Type B pancreatic cell (in vitro differentiated cells): ENCODE data around the gene MSRB2. TPM values are rescaled to one million over a fixed set of nuclear protein-coding genes. Genes with fewer than 3 reads are reported as not detected.

Experiments used
- DNase-seq: peaks from one replicate; pipeline ENCODE4 v3.0.0; 2021; ENCODE audit warnings: mixed read lengths; ENCODE audit not compliant: unreplicated experiment; ENCODE audit errors: extremely low spot score
- H3K27ac Mint-ChIP-seq: 2 replicates; pipeline ENCODE4 v1.8.0; 2021; ENCODE audit warnings: mild to moderate bottlenecking, mixed read lengths
- H3K27me3 Mint-ChIP-seq: 2 replicates; pipeline ENCODE4 v1.8.0; 2021; ENCODE audit warnings: mixed read lengths
- H3K36me3 Mint-ChIP-seq: 2 replicates; pipeline ENCODE4 v1.8.0; 2021; ENCODE audit warnings: mixed read lengths
- H3K4me1 Mint-ChIP-seq: one replicate; pipeline ENCODE4 v1.8.0; 2021; ENCODE audit warnings: mixed read lengths; ENCODE audit not compliant: unreplicated experiment
- H3K4me3 Mint-ChIP-seq: 2 replicates; pipeline ENCODE4 v1.8.0; 2021; ENCODE audit warnings: mild to moderate bottlenecking, mixed read lengths
- H3K9me3 Mint-ChIP-seq: 2 replicates; pipeline ENCODE4 v1.8.0; 2021; ENCODE audit warnings: mixed read lengths
- total RNA-seq: library from RNA; stranded (reverse); gene quantifications from 2 replicates; pipeline ENCODE4 v1.2.1, GENCODE V29; 2021; ENCODE audit warnings: low replicate concordance
- TF ChIP-seq, protein P1 (sequence below): fragments of 200-600 bp; sonication (generic); conservative IDR thresholded peaks from 2 replicates; pipeline ENCODE4 v1.5.0; 2021; ENCODE audit warnings: antibody characterized with exemption, mild to moderate bottlenecking

The MSRB2 gene
- total RNA-seq, 1 donor from 2014 or later, result 26.6 TPM

DNA sequence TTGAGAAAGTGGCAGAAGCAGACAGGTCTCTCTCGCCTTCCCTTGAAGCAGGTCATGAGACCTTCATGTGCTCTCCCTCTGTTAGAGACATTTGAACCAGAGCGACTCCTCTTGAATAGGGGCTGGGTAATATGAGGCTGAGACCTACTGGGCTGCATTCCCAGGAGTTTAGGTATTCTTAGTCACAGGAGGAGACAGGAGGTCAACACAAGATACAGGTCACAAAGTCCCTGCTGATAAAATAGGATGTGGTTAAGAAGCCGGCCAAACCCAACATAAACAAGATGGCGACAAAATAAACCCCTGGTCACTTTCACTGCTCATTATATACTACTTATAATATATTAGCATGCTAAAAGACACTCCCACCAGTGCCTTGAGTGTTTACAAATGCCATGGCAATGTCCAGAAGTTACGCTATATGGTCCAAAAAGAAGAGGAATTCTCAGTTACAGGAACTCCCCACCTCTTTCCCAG, 43.5 kb upstream of the MSRB2 start:
- Mint-ChIP-seq H3K4me3 (no peak overlapping the region), H3K36me3 (no peaks in the 10 kb centered on the region), H3K9me3 (no peaks in the 10 kb centered on the region), H3K4me1 (peaks cover 32% of the 10 kb centered on the region), H3K27ac (no peak overlapping the region), H3K27me3 (no peaks in the 10 kb centered on the region)
- TF ChIP-seq, protein P1, sequence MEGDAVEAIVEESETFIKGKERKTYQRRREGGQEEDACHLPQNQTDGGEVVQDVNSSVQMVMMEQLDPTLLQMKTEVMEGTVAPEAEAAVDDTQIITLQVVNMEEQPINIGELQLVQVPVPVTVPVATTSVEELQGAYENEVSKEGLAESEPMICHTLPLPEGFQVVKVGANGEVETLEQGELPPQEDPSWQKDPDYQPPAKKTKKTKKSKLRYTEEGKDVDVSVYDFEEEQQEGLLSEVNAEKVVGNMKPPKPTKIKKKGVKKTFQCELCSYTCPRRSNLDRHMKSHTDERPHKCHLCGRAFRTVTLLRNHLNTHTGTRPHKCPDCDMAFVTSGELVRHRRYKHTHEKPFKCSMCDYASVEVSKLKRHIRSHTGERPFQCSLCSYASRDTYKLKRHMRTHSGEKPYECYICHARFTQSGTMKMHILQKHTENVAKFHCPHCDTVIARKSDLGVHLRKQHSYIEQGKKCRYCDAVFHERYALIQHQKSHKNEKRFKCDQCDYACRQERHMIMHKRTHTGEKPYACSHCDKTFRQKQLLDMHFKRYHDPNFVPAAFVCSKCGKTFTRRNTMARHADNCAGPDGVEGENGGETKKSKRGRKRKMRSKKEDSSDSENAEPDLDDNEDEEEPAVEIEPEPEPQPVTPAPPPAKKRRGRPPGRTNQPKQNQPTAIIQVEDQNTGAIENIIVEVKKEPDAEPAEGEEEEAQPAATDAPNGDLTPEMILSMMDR, result no peak
- no peak for DNase-seq

DNA sequence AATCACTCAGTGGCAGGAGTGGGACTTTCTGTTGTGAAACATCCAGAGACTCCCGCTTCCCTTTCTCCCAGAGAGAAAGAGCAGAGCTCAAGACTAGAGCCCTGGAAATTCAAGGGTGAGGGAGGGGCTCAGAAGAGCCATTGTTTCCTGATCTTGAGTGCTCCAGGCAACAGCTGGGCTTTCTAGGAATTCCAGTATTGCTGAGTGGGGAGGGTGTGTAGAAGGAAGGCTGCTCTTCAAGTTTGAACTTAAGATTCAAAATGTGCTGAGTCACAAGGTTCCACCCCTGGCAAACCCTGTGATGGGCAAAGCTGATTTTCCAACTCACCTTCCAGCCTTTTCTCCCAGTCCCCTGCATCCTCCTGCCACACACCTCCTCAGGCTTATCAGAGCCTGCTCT, 42.3 kb upstream of the MSRB2 start:
- no peak for DNase-seq
- no peaks in the 10 kb centered on the region for H3K9me3 Mint-ChIP-seq
- H3K4me3 Mint-ChIP-seq, result peak overlapping the region; percentile 58
- H3K27me3 Mint-ChIP-seq, result no peaks in the 10 kb centered on the region
- peak overlapping the region; percentile 75 for H3K27ac Mint-ChIP-seq
- TF ChIP-seq, protein P1, result no peak
- peaks cover 27% of the 10 kb centered on the region for H3K4me1 Mint-ChIP-seq
- no peaks in the 10 kb centered on the region for H3K36me3 Mint-ChIP-seq

DNA sequence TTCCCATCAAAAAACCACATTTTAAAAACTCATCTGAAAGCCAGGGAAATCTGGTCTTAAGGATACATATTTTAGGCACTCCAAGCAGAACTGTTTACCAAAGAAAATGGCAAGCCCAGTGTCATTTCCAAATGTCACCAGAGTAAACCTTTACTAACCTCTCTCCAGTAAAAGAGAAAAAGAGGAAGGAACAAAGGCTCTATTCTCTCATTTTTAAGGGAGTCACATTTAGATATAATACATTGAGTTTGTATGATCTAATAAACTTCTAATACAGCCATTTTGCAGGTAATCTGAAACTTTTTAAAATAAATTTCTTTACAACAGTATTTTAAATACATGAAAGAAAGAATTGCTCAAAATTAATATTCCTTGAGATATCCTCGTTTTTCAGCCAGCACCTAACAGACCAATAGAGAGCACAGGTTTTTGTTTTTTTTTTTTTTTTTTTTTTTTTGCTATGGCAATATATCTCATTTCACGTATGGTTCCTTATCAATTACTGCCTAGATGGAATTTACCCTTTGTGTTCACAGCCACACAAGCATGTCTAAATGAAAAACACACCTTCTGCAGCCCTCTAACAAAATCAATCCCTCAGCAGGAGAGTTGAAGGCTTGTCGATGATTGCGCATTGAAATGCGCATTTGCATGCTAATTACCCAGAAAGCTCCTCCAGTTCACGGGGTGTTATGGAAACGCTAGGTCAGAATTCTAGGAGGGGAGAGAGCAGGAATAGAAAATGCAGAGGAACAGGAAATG, 39.8 kb upstream of the MSRB2 start:
- Mint-ChIP-seq H3K4me1 (peaks cover 27% of the 10 kb centered on the region), H3K36me3 (no peaks in the 10 kb centered on the region), H3K27ac (peak overlapping the region; percentile 60), H3K9me3 (peaks cover 8% of the 10 kb centered on the region), H3K27me3 (no peaks in the 10 kb centered on the region), H3K4me3 (peak overlapping the region; percentile 37)
- no peak for DNase-seq
- TF ChIP-seq, protein P1, result no peak

DNA sequence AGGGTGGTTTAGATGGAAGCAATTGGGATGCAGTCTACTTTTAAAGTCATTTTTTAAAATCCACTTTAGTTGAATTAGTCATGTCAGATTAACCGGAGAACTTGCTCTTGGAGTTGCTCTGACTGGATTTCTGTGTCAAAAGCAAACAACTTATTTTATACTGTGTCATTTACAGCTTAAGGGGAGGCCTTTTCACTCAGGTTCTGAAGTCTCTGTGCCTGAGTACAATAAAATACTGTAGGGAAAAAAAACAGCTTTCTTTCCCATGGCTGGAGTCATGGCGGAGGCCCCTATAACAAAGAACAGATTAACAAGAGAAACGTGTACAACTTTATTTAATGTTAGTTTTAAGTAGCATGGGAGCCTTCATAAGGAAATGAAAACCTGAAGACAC, 39.2 kb upstream of the MSRB2 start:
- Mint-ChIP-seq H3K4me1 (peaks cover 29% of the 10 kb centered on the region), H3K36me3 (no peaks in the 10 kb centered on the region), H3K9me3 (peaks cover 8% of the 10 kb centered on the region), H3K27ac (peak overlapping the region; percentile 24), H3K4me3 (peak overlapping the region; percentile 37), H3K27me3 (no peaks in the 10 kb centered on the region)
- TF ChIP-seq, protein P1, result no peak
- no peak for DNase-seq

DNA sequence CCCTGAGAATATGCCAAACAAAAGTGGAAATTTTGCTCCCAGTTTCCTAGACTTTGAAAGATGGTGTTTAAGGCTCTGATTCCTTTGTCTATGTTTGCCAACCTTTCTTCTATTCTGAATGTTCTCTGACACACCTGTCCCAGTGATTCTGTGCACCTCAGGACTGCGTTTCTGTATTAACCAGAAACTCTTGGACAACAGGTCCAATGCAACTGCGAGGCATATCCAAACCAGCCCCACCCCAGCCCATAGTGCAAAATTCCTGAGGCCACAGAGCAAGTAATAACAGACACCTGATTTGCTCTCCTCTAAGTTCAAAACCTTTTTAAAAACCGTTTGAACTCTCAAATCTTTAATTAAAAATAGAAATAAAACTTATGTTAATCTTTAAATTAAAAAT, 37.0 kb upstream of the MSRB2 start:
- no peaks in the 10 kb centered on the region for H3K27me3 Mint-ChIP-seq
- DNase-seq, result no peak
- H3K36me3 Mint-ChIP-seq, result no peaks in the 10 kb centered on the region
- peaks cover 30% of the 10 kb centered on the region for H3K4me1 Mint-ChIP-seq
- TF ChIP-seq, protein P1, result no peak
- H3K27ac Mint-ChIP-seq, result no peak overlapping the region
- H3K4me3 Mint-ChIP-seq, result no peak overlapping the region
- H3K9me3 Mint-ChIP-seq, result peaks cover 8% of the 10 kb centered on the region
